DOHH2 (cell line): ENCODE measurements around the gene OTOP3.

Source experiments
- CTCF ChIP-seq: fragments of 200-600 bp; sonication (generic); IDR thresholded peaks from one replicate; pipeline ENCODE4 v1.5.1; 2014; ENCODE audit warnings: antibody characterized with exemption, mild to moderate bottlenecking, low read depth, low read length; ENCODE audit not compliant: poor library complexity, severe bottlenecking
- EZH2phosphoT487 ChIP-seq: fragments of 200-600 bp; sonication (generic); IDR thresholded peaks from 2 replicates; pipeline ENCODE4 v1.6.1; 2017; ENCODE audit warnings: borderline replicate concordance, mild to moderate bottlenecking, antibody characterized with exemption, low read length, moderate library complexity, mixed read lengths

GRCh38 chr17:74939534-74939933 lies 3.8 kb downstream of the OTOP3 start:
- no peak for TF ChIP-seq CTCF
- TF ChIP-seq EZH2phosphoT487 = no peak
